HG03432 (cell line): ENCODE results near the gene NPAS3.
A peak's percentile ranks its signal among the peaks of the same experiment; 100 is the strongest.

Source experiments
- ATAC-seq: cut with Tn5 transposase; IDR thresholded peaks from one replicate; pipeline ENCODE4 v1.9.1; 2021; ENCODE audit warnings: mild to moderate bottlenecking, moderate library complexity; ENCODE audit not compliant: unreplicated experiment

Gene NPAS3

DNA sequence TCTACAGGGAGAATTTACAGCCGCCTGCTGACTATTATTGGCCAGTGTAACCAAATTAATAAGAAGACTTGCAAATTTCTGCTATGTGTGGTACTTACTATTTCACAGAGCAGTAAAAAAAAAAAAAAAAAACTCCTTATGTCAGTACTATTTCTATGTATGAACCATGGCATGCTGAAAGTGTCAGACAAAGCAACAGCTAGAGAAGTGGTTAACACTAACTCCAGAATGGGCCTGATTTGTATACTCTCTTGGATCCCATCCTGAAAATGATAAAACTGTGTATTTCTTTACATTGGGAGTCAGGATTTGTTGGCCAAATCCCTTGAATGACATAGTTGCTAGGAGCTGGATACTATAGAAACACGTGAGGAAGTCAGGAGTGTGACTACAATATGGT is 595.4 kb downstream of the NPAS3 start:
- ATAC-seq, result no peak

- no peak for ATAC-seq
Observed at GRCh38 chr14:33534632-33535031, 596.0 kb downstream of the NPAS3 start.

- ATAC-seq, result no peak
Observed at GRCh38 chr14:33539918-33540357, 601.3 kb downstream of the NPAS3 start.

- ATAC-seq, result no peak
Observed at GRCh38 chr14:33541171-33541570, 602.5 kb downstream of the NPAS3 start.

- ATAC-seq, result peak; percentile 56
Observed at GRCh38 chr14:33542338-33543287, 603.9 kb downstream of the NPAS3 start.

DNA sequence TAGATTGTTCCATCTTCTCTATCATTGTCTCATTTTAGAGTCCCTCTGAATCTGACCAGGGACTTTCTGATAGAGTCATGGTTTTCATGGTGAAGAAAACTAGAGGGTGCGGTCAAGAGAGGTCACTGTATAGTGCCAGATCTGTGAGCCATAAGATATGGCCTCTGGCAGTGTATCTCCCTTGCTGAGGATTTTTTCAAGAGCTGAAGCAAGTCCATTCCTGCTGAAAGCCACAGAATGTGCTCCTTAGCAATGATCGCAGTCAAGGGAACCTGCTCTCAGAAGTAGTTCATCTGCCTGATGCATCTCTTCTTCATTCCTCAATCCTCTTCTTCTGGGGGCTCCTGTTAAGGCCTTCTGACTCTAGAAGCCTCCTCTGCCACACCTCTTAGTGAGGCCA is 607.0 kb downstream of the NPAS3 start:
- no peak for ATAC-seq

DNA sequence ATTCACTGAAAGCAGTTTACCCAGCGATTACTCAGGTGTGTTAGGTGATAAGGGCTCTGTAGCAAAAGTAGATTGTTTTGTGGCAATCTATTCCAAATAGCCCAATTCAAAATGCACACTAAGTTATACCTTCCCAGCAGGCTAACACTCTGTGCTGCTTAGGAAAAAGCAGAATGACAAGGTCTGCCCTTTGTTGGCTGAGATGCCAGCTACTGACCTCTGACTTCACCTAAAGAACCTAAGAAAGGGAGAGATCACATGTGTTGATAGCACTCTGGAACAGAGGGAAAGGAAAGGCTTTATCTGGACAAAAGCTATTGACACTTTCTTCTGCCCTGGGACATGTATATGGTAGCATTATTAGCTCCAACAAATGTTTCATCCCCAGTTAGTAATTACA is 609.9 kb downstream of the NPAS3 start:
- no peak for ATAC-seq

DNA sequence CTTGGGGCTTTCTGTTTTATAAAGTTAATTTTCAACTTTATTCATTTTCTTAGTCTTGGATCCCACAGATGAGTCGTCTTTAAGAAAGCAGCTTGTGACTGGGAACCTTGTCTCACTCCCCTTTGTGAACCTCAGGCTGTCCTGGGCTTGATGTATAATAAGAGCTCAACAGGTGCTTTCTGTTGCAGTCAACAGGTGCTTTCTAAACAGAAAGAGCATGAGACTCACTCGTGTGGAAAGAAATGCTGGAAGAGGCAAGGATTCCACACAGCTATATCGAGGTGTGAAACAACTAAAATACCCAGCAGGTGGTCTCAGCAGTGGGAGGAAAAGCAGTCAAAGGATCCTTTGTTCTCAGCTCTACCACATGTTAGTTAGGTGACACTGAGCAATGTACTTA is 613.3 kb downstream of the NPAS3 start:
- no peak for ATAC-seq

- ATAC-seq, result no peak
Observed at GRCh38 chr14:33553706-33554278, 615.1 kb downstream of the NPAS3 start.

DNA sequence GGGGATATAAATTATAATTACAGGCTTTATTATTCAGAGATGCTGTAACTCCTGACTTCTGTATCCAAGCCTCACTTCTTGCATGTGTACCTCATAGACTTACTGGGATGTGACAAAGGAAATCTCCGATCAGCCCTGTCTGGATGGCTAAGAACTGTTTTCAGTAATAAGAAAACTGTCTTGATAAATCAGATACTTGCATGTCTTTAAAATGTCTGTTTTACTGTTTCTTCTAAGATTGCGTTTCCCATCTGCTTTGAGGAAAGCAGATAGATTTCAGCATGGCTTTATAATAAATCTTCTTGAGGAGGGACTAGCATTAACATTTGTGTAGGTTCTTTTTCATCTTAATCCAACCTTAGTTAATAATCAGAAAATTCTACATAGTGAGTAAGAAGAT is 616.3 kb downstream of the NPAS3 start:
- ATAC-seq, result no peak

DNA sequence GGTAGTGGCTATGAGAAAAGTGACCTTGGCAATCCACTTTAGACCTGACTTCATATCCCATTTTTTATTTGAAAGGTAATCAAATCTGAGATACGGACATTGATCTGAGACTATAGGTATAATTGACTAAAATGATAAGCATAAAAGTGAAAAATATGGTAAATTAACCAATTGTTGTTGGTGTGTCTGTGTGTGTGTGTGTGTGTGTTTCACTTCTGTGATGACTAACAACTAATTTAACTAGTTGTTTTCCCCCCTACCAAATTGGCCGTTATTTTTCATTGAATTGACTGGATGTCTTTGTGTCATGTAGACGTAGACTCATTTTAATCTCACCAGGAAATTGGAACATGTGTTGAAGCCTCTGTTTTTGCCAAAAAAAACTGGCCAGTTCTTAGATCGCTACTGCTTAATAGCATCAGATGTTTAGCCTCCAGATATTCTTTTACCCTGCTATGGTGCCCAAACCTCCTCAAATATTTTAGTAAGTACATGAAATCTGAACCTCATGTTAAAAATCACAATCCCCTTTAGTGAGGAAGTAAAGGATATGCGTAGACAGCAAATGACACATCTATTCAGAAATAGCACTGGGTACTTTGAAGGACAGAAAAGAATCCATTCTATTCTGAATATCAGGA is 617.2 kb downstream of the NPAS3 start:
- no peak for ATAC-seq

GRCh38 chr14:33556382-33557121 is 617.9 kb downstream of the NPAS3 start:
- no peak for ATAC-seq

GRCh38 chr14:33560718-33561431 is 622.2 kb downstream of the NPAS3 start:
- ATAC-seq, result no peak

DNA sequence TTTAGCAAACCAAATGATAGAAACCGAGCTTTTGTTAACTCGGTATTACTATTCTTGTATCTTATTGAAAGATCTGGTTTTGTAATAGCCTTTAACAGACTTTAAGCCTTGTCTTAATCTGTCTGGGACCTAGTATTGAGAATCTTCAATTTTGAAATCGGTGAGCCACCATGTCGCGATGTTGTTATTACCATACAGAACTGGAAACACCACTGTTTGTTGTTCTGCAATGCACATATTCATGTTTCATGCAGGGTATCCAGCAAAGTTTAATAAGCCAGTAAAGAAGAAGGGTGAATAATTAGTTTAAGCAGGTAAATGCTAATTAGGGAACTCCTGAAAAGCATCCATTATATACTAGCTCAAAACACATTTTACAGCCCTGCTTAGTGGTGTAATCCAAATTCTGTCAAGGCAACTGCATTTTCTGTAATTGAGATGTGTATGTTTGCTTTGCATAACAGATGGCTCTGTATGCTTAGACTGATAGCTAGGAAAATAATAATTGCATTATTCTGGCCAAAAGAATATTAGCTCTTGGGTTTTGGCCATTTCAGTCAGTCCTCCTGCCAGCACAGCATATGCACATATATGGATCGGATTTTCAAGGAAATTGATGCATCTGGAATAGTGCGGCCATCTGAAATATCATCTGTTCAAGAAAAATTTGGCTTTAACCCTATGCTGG is 623.0 kb downstream of the NPAS3 start:
- ATAC-seq, result no peak

GRCh38 chr14:33563191-33563900 is 624.7 kb downstream of the NPAS3 start:
- no peak for ATAC-seq

- no peak for ATAC-seq
Observed at GRCh38 chr14:33563901-33564197, 625.2 kb downstream of the NPAS3 start.

- peak; percentile 98 for ATAC-seq
Observed at GRCh38 chr14:33564774-33565630, 626.3 kb downstream of the NPAS3 start.

DNA sequence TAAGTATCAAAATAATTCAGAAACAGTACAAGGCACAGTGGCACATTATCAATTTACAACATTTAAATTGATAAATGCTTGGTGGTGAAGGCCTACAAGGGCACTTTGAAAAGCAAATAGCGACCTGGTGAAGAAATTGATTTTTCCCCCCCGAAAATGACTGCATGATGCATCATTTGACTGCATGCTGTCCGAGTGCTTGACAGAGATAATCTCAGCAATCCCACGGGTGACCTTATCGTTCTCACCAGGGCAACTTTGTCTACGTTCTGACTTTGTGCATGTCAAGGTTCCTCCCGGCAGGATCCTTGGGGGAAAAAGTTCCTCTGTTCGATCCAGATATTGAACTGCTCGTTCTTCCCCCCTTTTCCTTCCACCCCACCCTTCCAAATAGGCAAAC is 627.4 kb downstream of the NPAS3 start:
- no peak for ATAC-seq
